ENCODE data around the gene RHOU. TPM values are rescaled to one million over a fixed set of nuclear protein-coding genes. Genes with fewer than 3 reads are reported as not detected.

The RHOU gene
- total and polyA plus RNA-seq, 10 of the 15 experiments (the other 5 are each of a cell fraction or from before 2014, with no cell fraction given): not detected

- ATAC-seq (no peak), FAIRE-seq (no peak), DNase-seq (ENCODE audit: low read depth, low spot score) (no peak)
- in situ Hi-C loops (cut with MboI) (no loop called here), intact Hi-C loops (cut with micrococcal nuclease; ENCODE audit: unreplicated experiment) (no loop called here)
- Histone ChIP-seq H3K4me2 (ENCODE audit: control insufficient read depth, insufficient read depth) (no peak overlapping the region), H3K36me3 (ENCODE audit: control insufficient read depth in 2 of 2, insufficient read depth in 2 of 2, low read length in 1 of 2) (no peaks in the 10 kb centered on the region), H3K4me1 (ENCODE audit: control insufficient read depth, insufficient read depth, low read length) (no peaks in the 10 kb centered on the region), H3K79me2 (ENCODE audit: control insufficient read depth, insufficient read depth, low read length) (no peaks in the 10 kb centered on the region), H4K20me1 (ENCODE audit: control insufficient read depth, insufficient read depth) (no peaks in the 10 kb centered on the region), H3K27ac (ENCODE audit: control insufficient read depth, insufficient read depth) (no peak overlapping the region), H3K27me3 (replicated peaks in 1 of 2; ENCODE audit: control insufficient read depth in 2 of 2, insufficient read depth in 2 of 2, low read length in 1 of 2) (peaks cover 0 to 3% of the 10 kb centered on the region in 2 experiments; a peak in 1 of 4 replicates), H2AFZ (ENCODE audit: control insufficient read depth, low read depth, low read length) (no peak overlapping the region), H3K9me3 (replicated peaks; ENCODE audit: control insufficient read depth, insufficient read depth, low read length) (no peaks in the 10 kb centered on the region), H3K4me3 (no peak overlapping the region), H3K9ac (ENCODE audit: control insufficient read depth, insufficient read depth, low read length) (no peak overlapping the region)
- ChIA-PET CTCF (no interaction called here), SMC1A (ENCODE audit: uncharacterized antibody, unreplicated experiment) (no interaction called here), POLR2A (no interaction called here), RAD21 (ENCODE audit: unreplicated experiment) (no interaction called here)
- TF ChIP-seq RCOR1 (conservative IDR thresholded peaks at IDR 0.05; ENCODE audit: low read depth, low read length): no peak
- no peak for TF ChIP-seq WRNIP1 (IDR thresholded peaks at IDR 0.05; ENCODE audit: borderline replicate concordance, low read depth, low read length)
- TF ChIP-seq IRF4 (IDR thresholded peaks at IDR 0.05; ENCODE audit: low read depth, low read length): no peak
- TF ChIP-seq POU2F2 (IDR thresholded peaks at IDR 0.05; ENCODE audit: borderline replicate concordance, low read depth, low read length): no peak
- no peak for TF ChIP-seq SIN3A (IDR thresholded peaks at IDR 0.05; ENCODE audit: low read depth, low read length)
- TF ChIP-seq SMAD5 (IDR thresholded peaks at IDR 0.05; ENCODE audit: low read depth): no peak
- no peak for TF ChIP-seq ETV6 (conservative IDR thresholded peaks at IDR 0.05 in 1 of 2, IDR thresholded peaks at IDR 0.05 in 1 of 2; ENCODE audit: borderline replicate concordance in 1 of 2, low read depth in 1 of 2)
- no peak for TF ChIP-seq NR2F1 (conservative IDR thresholded peaks at IDR 0.05)
- TF ChIP-seq TAF1 (IDR thresholded peaks at IDR 0.05; ENCODE audit: borderline replicate concordance, low read depth, low read length): no peak
- no peak for TF ChIP-seq EP300 (IDR thresholded peaks at IDR 0.05; ENCODE audit: borderline replicate concordance in 1 of 2, control insufficient read depth in 1 of 2, low read depth in 2 of 2, low read length in 2 of 2)
- TF ChIP-seq RB1 (IDR thresholded peaks at IDR 0.05; ENCODE audit: borderline replicate concordance): no peak
- no peak for TF ChIP-seq SP1 (IDR thresholded peaks at IDR 0.05; ENCODE audit: low read depth, low read length)
- BruUV-seq (replicated peaks): no TSS peak
- WGBS (ENCODE audit: insufficient coverage, insufficient replicate concordance, low lambda C conversion rate, missing lambda C conversion rate): 11% methylated on average over 3 of the region's 3 CpGs
Measured at GRCh38 chr1:228763561-228763960, 28.3 kb downstream of the RHOU start.

All from GM12878 (cell line).